Fibroblast of villous mesenchyme (primary cell): ENCODE measurements around the gene CC2D1B. TPM values are rescaled to one million over a fixed set of nuclear protein-coding genes. Genes with fewer than 3 reads are reported as not detected.

ENCODE experiments used
- DNase-seq: peaks from one replicate; pipeline ENCODE4 v3.0.0-alpha.2; 2010; ENCODE audit warnings: low read depth
- H3K4me3 ChIP-seq: 2 replicates; pipeline ENCODE4 v1.5.1; 2011; ENCODE audit warnings: low read depth, mild to moderate bottlenecking, low read length
- CTCF ChIP-seq: IDR thresholded peaks from 2 replicates; pipeline ENCODE4 v1.5.1; 2012; ENCODE audit warnings: low read depth, mild to moderate bottlenecking, low read length; ENCODE audit not compliant: insufficient read depth
- total RNA-seq: library from RNA; depleted of rRNA; stranded (reverse); fragments of >200 nt; gene quantifications from 2 replicates; pipeline ENCODE4 v1.2.3, GENCODE V29; 2012

CC2D1B gene
- total RNA-seq, 1 donor: 36.7 TPM

GRCh38 chr1:52355436-52355835, 10.6 kb downstream of the CC2D1B start:
- no peak overlapping the region for H3K4me3 ChIP-seq
- no peak for TF ChIP-seq CTCF
- DNase-seq: no peak

- TF ChIP-seq CTCF: no peak
- H3K4me3 ChIP-seq: no peak overlapping the region
- DNase-seq: no peak
These were observed 13.3 kb downstream of the CC2D1B start for GRCh38 chr1:52352690-52353089.

GRCh38 chr1:52348704-52349300, 17.2 kb downstream of the CC2D1B start:
- DNase-seq: peak; percentile 68
- peak; percentile 53 for TF ChIP-seq CTCF
- no peak overlapping the region for H3K4me3 ChIP-seq

- no peak for DNase-seq
- no peak overlapping the region for H3K4me3 ChIP-seq
- no peak for TF ChIP-seq CTCF
These were observed 19.4 kb downstream of the CC2D1B start for GRCh38 chr1:52346653-52347052.

- no peak for DNase-seq
- H3K4me3 ChIP-seq: no peak overlapping the region
- TF ChIP-seq CTCF: no peak
These were observed 20.8 kb downstream of the CC2D1B start for GRCh38 chr1:52345252-52345651.

- no peak for DNase-seq
- no peak overlapping the region for H3K4me3 ChIP-seq
- no peak for TF ChIP-seq CTCF
These were observed 22.0 kb downstream of the CC2D1B start for GRCh38 chr1:52343979-52344378.

- no peak overlapping the region for H3K4me3 ChIP-seq
- DNase-seq: no peak
- no peak for TF ChIP-seq CTCF
These were observed 24.2 kb downstream of the CC2D1B start for GRCh38 chr1:52341655-52342260.
